Measurements from ENCODE around the gene DLGAP1. TPM values are rescaled to one million over a fixed set of nuclear protein-coding genes. Genes with fewer than 3 reads are reported as not detected.
A peak's percentile ranks its signal among the peaks of the same experiment; 100 is the strongest.

Gene DLGAP1
- total RNA-seq, 1 donor from 2014 or later, result 18.5 TPM

DNA sequence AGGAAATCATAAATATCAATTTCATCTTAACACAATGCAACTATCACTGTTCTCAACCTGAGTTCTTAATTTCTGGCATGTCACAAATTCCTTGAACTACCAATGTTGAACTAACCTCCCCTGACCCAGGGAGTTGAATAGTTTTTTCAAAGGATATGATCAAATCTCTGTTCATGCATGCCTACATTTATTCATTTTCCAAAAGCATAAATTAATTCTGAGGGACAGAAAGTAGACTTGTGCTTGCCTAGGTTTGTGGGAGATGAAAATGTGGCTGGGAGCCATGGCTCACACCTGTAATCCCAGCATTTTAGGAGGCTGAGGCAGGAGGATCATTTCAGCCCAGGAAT is 829.4 kb downstream of the DLGAP1 start:
- Histone ChIP-seq H3K4me3 (no peak overlapping the region), H2AFZ (replicated peaks) (no peak overlapping the region), H4K20me1 (ENCODE audit: low read depth) (no peaks in the 10 kb centered on the region), H3K36me3 (no peaks in the 10 kb centered on the region), H3K79me2 (ENCODE audit: low read depth) (no peaks in the 10 kb centered on the region), H3K4me1 (peaks cover 34% of the 10 kb centered on the region), H3K4me2 (no peak overlapping the region), H3K9me3 (ENCODE audit: low read depth) (no peaks in the 10 kb centered on the region), H3K9ac (no peak overlapping the region), H3K27me3 (no peaks in the 10 kb centered on the region), H3K27ac (no peak overlapping the region), H3F3A (ENCODE audit: low read depth) (peaks cover 37% of the 10 kb centered on the region)
- no peak overlapping the region for H3K27ac Mint-ChIP-seq
- H3K27me3 Mint-ChIP-seq (ENCODE audit: insufficient read depth, low read depth), result peaks cover 18% of the 10 kb centered on the region
- no peak for DNase-seq (ENCODE audit: low spot score)
- no peak overlapping the region for H3K4me3 Mint-ChIP-seq
- no peaks in the 10 kb centered on the region for H3K9me3 Mint-ChIP-seq
- TF ChIP-seq EZH2 (IDR thresholded peaks at IDR 0.05) (no peak), EZH2phosphoT487 (IDR thresholded peaks at IDR 0.05) (no peak)
- TF ChIP-seq, protein P1, sequence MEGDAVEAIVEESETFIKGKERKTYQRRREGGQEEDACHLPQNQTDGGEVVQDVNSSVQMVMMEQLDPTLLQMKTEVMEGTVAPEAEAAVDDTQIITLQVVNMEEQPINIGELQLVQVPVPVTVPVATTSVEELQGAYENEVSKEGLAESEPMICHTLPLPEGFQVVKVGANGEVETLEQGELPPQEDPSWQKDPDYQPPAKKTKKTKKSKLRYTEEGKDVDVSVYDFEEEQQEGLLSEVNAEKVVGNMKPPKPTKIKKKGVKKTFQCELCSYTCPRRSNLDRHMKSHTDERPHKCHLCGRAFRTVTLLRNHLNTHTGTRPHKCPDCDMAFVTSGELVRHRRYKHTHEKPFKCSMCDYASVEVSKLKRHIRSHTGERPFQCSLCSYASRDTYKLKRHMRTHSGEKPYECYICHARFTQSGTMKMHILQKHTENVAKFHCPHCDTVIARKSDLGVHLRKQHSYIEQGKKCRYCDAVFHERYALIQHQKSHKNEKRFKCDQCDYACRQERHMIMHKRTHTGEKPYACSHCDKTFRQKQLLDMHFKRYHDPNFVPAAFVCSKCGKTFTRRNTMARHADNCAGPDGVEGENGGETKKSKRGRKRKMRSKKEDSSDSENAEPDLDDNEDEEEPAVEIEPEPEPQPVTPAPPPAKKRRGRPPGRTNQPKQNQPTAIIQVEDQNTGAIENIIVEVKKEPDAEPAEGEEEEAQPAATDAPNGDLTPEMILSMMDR (IDR thresholded peaks at IDR 0.05), result no peak
- peaks cover 5% of the 10 kb centered on the region for H3K36me3 Mint-ChIP-seq
- H3K4me1 Mint-ChIP-seq, result peaks cover 62% of the 10 kb centered on the region

DNA sequence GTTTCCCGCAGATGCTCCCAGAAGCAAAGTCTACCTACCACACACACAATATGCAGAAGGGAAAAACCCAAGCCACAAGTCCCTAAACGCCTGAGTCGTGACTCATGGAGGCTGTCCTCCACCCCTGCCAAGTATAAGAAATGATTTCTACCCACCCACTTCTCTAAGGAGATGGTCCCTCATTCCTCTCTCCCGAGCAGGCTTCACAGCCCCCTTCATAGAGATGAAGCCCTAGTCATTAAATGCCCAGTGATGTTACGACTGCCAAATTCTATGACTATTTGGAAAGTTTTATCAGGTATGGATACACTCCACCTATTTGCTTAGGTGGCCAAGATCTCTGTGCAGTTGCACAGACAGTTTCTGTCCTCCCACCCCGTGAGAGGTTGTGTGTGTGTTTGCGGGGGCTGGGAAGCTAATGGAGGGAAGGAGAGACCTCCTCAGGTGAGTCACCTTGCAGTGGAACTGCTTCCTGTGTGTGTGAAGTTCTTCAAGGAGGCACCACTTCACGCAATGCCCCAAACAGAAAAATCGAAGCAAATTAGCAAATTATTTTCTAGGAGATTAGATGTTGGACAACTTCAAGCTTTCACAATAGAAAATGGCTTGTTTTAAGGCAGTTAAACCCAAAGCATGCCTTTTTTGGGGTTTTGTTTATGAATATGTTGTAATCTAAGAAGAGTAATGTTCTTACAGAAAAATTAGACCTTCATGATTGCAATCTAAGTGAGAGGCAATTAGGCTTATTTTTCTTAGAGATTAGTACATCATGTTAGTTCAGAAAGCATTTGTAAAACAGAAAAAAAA is 830.0 kb downstream of the DLGAP1 start:
- Histone ChIP-seq H2AFZ (replicated peaks) (no peak overlapping the region), H3K4me1 (peaks cover 34% of the 10 kb centered on the region), H3K9ac (no peak overlapping the region), H4K20me1 (ENCODE audit: low read depth) (no peaks in the 10 kb centered on the region), H3F3A (ENCODE audit: low read depth) (peaks cover 37% of the 10 kb centered on the region), H3K27ac (peak overlapping the region; percentile 97), H3K36me3 (no peaks in the 10 kb centered on the region), H3K79me2 (ENCODE audit: low read depth) (no peaks in the 10 kb centered on the region), H3K4me3 (no peak overlapping the region), H3K4me2 (peak overlapping the region; percentile 53), H3K9me3 (ENCODE audit: low read depth) (no peaks in the 10 kb centered on the region), H3K27me3 (no peaks in the 10 kb centered on the region)
- Mint-ChIP-seq H3K4me3 (peak overlapping the region; percentile 71), H3K36me3 (peaks cover 5% of the 10 kb centered on the region), H3K9me3 (no peaks in the 10 kb centered on the region), H3K4me1 (peaks cover 62% of the 10 kb centered on the region), H3K27ac (peak overlapping the region; percentile 98), H3K27me3 (ENCODE audit: insufficient read depth, low read depth) (peaks cover 16% of the 10 kb centered on the region)
- TF ChIP-seq EZH2 (IDR thresholded peaks at IDR 0.05), result no peak
- TF ChIP-seq, protein P1 (IDR thresholded peaks at IDR 0.05), result no peak
- no peak for TF ChIP-seq EZH2phosphoT487 (IDR thresholded peaks at IDR 0.05)
- no peak for DNase-seq (ENCODE audit: low spot score)

DNA sequence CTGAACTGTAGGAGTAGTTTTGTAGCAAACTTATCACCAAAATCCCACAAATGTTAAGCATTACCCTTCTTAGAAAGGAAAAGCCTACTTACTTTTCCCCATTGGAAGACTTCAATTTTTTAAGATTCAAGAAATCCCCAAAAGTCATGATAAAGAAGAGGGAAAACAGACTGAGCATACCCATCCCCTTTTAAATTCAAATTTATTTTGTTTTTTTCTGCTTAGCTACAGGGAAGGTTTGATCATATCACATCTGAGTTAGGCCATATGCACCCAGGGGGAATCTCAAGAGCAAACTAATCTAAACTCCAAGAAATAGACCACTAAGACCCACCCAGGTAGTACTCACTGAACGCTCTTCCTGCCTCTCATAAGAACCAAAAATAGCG is 830.6 kb downstream of the DLGAP1 start:
- Mint-ChIP-seq H3K4me3 (peak overlapping the region; percentile 71), H3K36me3 (peaks cover 5% of the 10 kb centered on the region), H3K9me3 (no peaks in the 10 kb centered on the region), H3K27me3 (ENCODE audit: insufficient read depth, low read depth) (peaks cover 16% of the 10 kb centered on the region), H3K27ac (peak overlapping the region; percentile 98), H3K4me1 (peaks cover 66% of the 10 kb centered on the region)
- DNase-seq (ENCODE audit: low spot score), result no peak
- H4K20me1 ChIP-seq (ENCODE audit: low read depth), result no peaks in the 10 kb centered on the region
- H3K79me2 ChIP-seq (ENCODE audit: low read depth), result no peaks in the 10 kb centered on the region
- peaks cover 34% of the 10 kb centered on the region for H3K4me1 ChIP-seq
- no peaks in the 10 kb centered on the region for H3K9me3 ChIP-seq (ENCODE audit: low read depth)
- H2AFZ ChIP-seq (replicated peaks), result no peak overlapping the region
- no peak overlapping the region for H3K4me3 ChIP-seq
- no peak overlapping the region for H3K9ac ChIP-seq
- H3K4me2 ChIP-seq, result peak overlapping the region; percentile 53
- H3F3A ChIP-seq (ENCODE audit: low read depth), result peaks cover 37% of the 10 kb centered on the region
- no peaks in the 10 kb centered on the region for H3K27me3 ChIP-seq
- H3K36me3 ChIP-seq, result no peaks in the 10 kb centered on the region
- TF ChIP-seq EZH2phosphoT487 (IDR thresholded peaks at IDR 0.05), result no peak
- TF ChIP-seq EZH2 (IDR thresholded peaks at IDR 0.05), result no peak
- TF ChIP-seq, protein P1 (IDR thresholded peaks at IDR 0.05), result no peak
- H3K27ac ChIP-seq, result peak overlapping the region; percentile 97
